ENCODE results near the gene GPR45. TPM values are rescaled to one million over a fixed set of nuclear protein-coding genes. Genes with fewer than 3 reads are reported as not detected.
A peak's percentile ranks its signal among the peaks of the same experiment; 100 is the strongest.

Gene GPR45
- total and polyA plus RNA-seq, 9 of the 15 experiments (the other 6 are each of a cell fraction or from before 2014, with no cell fraction given), result not detected

- H3K4me3 ChIP-seq, result no peak overlapping the region
- H3K36me3 ChIP-seq (ENCODE audit: control insufficient read depth, insufficient read depth, low read length), result no peaks in the 10 kb centered on the region
- DNase-seq (ENCODE audit: extremely low read depth in 1 of 4, low spot score in 3 of 4), result peak; percentile 57 to 87 (median 57)
- FAIRE-seq, result peak; percentile 62
- H3K4me1 ChIP-seq (replicated peaks in 1 of 2; ENCODE audit: control insufficient read depth in 2 of 2, insufficient read depth in 2 of 2, low read length in 2 of 2), result peaks cover 2 to 12% of the 10 kb centered on the region in 2 experiments; a peak in 2 of 5 replicates
- peaks cover 5% of the 10 kb centered on the region; the same call in 1 of the 2 replicates for H4K20me1 ChIP-seq (replicated peaks; ENCODE audit: control insufficient read depth, insufficient read depth, low read length)
- no peak overlapping the region; the same call in 1 of the 2 replicates for H2AFZ ChIP-seq (ENCODE audit: low read depth, low read length)
- H3K9ac ChIP-seq (ENCODE audit: insufficient read depth in 1 of 2, low read depth in 2 of 2, low read length in 2 of 2), result no peak overlapping the region
- no peaks in the 10 kb centered on the region for H3K9me1 ChIP-seq (ENCODE audit: control insufficient read depth, insufficient read depth, low read length)
- 2% methylated on average over 12 of the region's 12 CpGs for WGBS (ENCODE audit: insufficient coverage, low coverage, missing lambda C conversion rate)
- H3K27ac ChIP-seq (ENCODE audit: extremely low read depth, low read depth, low read length), result no peak overlapping the region
- POLR2A ChIA-PET, result no interaction called here
- intact Hi-C loops (cut with micrococcal nuclease) (loop anchor here (1.0 to 5.0 kb wide), 3 partner anchors 58 to 121 kb away; no protein-coding TSS in a partner anchor), in situ Hi-C loops (cut with MboI) (no loop called here)
- H3K9me3 ChIP-seq (replicated peaks; ENCODE audit: control insufficient read depth, insufficient read depth, low read depth, low read length), result no peaks in the 10 kb centered on the region
- H3K79me2 ChIP-seq (ENCODE audit: control insufficient read depth, insufficient read depth, low read length), result no peaks in the 10 kb centered on the region
- CTCF ChIA-PET (ENCODE audit: low intra/inter-chr PET ratio), result interaction anchor here (0.5 to 2.2 kb wide), 2 partner anchors 121 to 1028 kb away, joined by 4 to 18 read pairs; no protein-coding TSS in a partner anchor
- H3K4me2 ChIP-seq (ENCODE audit: insufficient read depth, low read length), result no peak overlapping the region
- no TSS peak for BruUV-seq (replicated peaks)
- peaks cover 22 to 52% of the 10 kb centered on the region in 2 experiments for H3K27me3 ChIP-seq (ENCODE audit: control insufficient read depth in 2 of 2, insufficient read depth in 2 of 2, low read length in 2 of 2)
- ATAC-seq, result peak; percentile 88
- TF ChIP-seq HDAC2 (IDR thresholded peaks at IDR 0.05) (no peak), SIN3B (IDR thresholded peaks at IDR 0.05; ENCODE audit: low read depth) (no peak), CCNT2 (IDR thresholded peaks at IDR 0.05; ENCODE audit: borderline replicate concordance, extremely low read depth, insufficient read length, low read depth, low read length) (no peak), ZNF79 (CRISPR knock-in tag; IDR thresholded peaks at IDR 0.05; ENCODE audit: low read depth) (no peak), KAT2B (IDR thresholded peaks at IDR 0.05; ENCODE audit: low read depth, low read length) (no peak), ARNT (IDR thresholded peaks at IDR 0.05) (no peak), RBM25 (IDR thresholded peaks at IDR 0.05; ENCODE audit: low read depth, low read length, severe bottlenecking) (no peak), SMARCE1 (IDR thresholded peaks at IDR 0.05) (peak; percentile 65; the same call in 1 of the 2 replicates), MAFG (tag; conservative IDR thresholded peaks at IDR 0.05) (peak; percentile 85), FOXA1 (IDR thresholded peaks at IDR 0.05; ENCODE audit: borderline replicate concordance) (no peak), RCOR1 (IDR thresholded peaks at IDR 0.05; ENCODE audit: borderline replicate concordance in 1 of 2, low read depth in 2 of 2, low read length in 2 of 2) (peak in 1 of 2 experiments; percentile 15; a peak in 1 of 4 replicates), TRIM25 (IDR thresholded peaks at IDR 0.05; ENCODE audit: borderline replicate concordance) (no peak), MAFF (IDR thresholded peaks at IDR 0.05; ENCODE audit: low read length) (no peak), HOXB6 (CRISPR knock-in tag; IDR thresholded peaks at IDR 0.05; ENCODE audit: borderline replicate concordance) (no peak), HMBOX1 (IDR thresholded peaks at IDR 0.05) (peak; percentile 39), SMARCA4 (IDR thresholded peaks at IDR 0.05) (peak; percentile 39; the same call in 1 of the 2 replicates), MEIS2 (IDR thresholded peaks at IDR 0.05; ENCODE audit: partially characterized antibody) (peak; percentile 75), NONO (IDR thresholded peaks at IDR 0.05; ENCODE audit: low read depth in 2 of 2, low read length in 1 of 2) (no peak), MAFK (IDR thresholded peaks at IDR 0.05; ENCODE audit: low read length) (peak; percentile 22)
- TF ChIP-seq, protein P1, sequence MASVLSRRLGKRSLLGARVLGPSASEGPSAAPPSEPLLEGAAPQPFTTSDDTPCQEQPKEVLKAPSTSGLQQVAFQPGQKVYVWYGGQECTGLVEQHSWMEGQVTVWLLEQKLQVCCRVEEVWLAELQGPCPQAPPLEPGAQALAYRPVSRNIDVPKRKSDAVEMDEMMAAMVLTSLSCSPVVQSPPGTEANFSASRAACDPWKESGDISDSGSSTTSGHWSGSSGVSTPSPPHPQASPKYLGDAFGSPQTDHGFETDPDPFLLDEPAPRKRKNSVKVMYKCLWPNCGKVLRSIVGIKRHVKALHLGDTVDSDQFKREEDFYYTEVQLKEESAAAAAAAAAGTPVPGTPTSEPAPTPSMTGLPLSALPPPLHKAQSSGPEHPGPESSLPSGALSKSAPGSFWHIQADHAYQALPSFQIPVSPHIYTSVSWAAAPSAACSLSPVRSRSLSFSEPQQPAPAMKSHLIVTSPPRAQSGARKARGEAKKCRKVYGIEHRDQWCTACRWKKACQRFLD (CRISPR knock-in tag; IDR thresholded peaks at IDR 0.05), result no peak
Measured at GRCh38 chr2:105235388-105236059, 6.0 kb upstream of the GPR45 start.

Measured in K562 (cell line).